ENCODE results near the gene UQCR11. TPM values are rescaled to one million over a fixed set of nuclear protein-coding genes. Genes with fewer than 3 reads are reported as not detected.
A peak's percentile ranks its signal among the peaks of the same experiment; 100 is the strongest.
"Not testable (repeated sequence)": the region's sequence is repeated elsewhere in the genome, so short reads cannot be mapped to it uniquely, and the experiment has no call there.

The UQCR11 gene
- total and polyA plus RNA-seq, 8 donors: 60.4 to 232 (median 88.4) TPM

- Histone ChIP-seq H3K4me3 (no peak overlapping the region), H3K27me3 (peaks cover 0 to 4% of the 10 kb centered on the region in 2 donors), H3K9me3 (no peaks in the 10 kb centered on the region), H3K36me3 (peaks cover 0 to 61% of the 10 kb centered on the region in 2 donors), H3K27ac (no peak overlapping the region), H3K4me1 (peaks cover 4 to 13% of the 10 kb centered on the region in 2 donors)
- no peak for TF ChIP-seq CTCF (IDR thresholded peaks at IDR 0.05)
- ATAC-seq: no peak
- peak in 1 of 4 donors; percentile 63 for DNase-seq
- intact Hi-C loops (cut with DNase I): no loop called here
Observed at GRCh38 chr19:1646149-1646548, 40.9 kb upstream of the UQCR11 start.

GRCh38 chr19:1645299-1645698, 40.0 kb upstream of the UQCR11 start:
- Histone ChIP-seq H3K36me3 (peaks cover 0 to 63% of the 10 kb centered on the region in 2 donors), H3K4me1 (peaks cover 0 to 5% of the 10 kb centered on the region in 2 donors), H3K27me3 (no peaks in the 10 kb centered on the region), H3K27ac (no peak overlapping the region), H3K4me3 (no peak overlapping the region), H3K9me3 (no peaks in the 10 kb centered on the region)
- intact Hi-C loops (cut with DNase I): no loop called here
- ATAC-seq (no peak), DNase-seq (peak in 1 of 4 donors; percentile 65)
- no peak for TF ChIP-seq CTCF (IDR thresholded peaks at IDR 0.05)

GRCh38 chr19:1644070-1644469, 38.8 kb upstream of the UQCR11 start:
- Histone ChIP-seq H3K27me3 (no peaks in the 10 kb centered on the region), H3K9me3 (no peaks in the 10 kb centered on the region), H3K27ac (no peak overlapping the region), H3K4me1 (peaks cover 0 to 4% of the 10 kb centered on the region in 2 donors), H3K4me3 (no peak overlapping the region), H3K36me3 (peaks cover 0 to 73% of the 10 kb centered on the region in 2 donors)
- DNase-seq (no peak), ATAC-seq (no peak)
- TF ChIP-seq CTCF (IDR thresholded peaks at IDR 0.05): no peak
- intact Hi-C loops (cut with DNase I): no loop called here

- DNase-seq; intact Hi-C loops (cut with DNase I); H3K27ac ChIP-seq; H3K27me3 ChIP-seq; ATAC-seq; H3K9me3 ChIP-seq; H3K4me3 ChIP-seq; H3K4me1 ChIP-seq: not testable (repeated sequence)
- H3K36me3 ChIP-seq: peaks cover 0 to 81% of the 10 kb centered on the region in 2 donors
Observed at GRCh38 chr19:1640893-1641448, 35.7 kb upstream of the UQCR11 start.

GRCh38 chr19:1636325-1637236, 31.3 kb upstream of the UQCR11 start:
- no peaks in the 10 kb centered on the region for H3K4me1 ChIP-seq
- DNase-seq: no peak
- no peak overlapping the region for H3K27ac ChIP-seq
- no peak for ATAC-seq
- H3K4me3 ChIP-seq: no peak overlapping the region
- no peaks in the 10 kb centered on the region for H3K9me3 ChIP-seq
- H3K36me3 ChIP-seq: peaks cover 0 to 71% of the 10 kb centered on the region in 2 donors
- intact Hi-C loops (cut with DNase I): no loop called here
- TF ChIP-seq CTCF (IDR thresholded peaks at IDR 0.05): no peak
- H3K27me3 ChIP-seq: no peaks in the 10 kb centered on the region
